ENCODE results near the gene ZBTB46.
"Not testable (repeated sequence)": the region's sequence is repeated elsewhere in the genome, so short reads cannot be mapped to it uniquely, and the experiment has no call there.

ZBTB46 gene

GRCh38 chr20:63733579-63734081 is 97.4 kb downstream of the ZBTB46 start:
- no peak for DNase-seq

GRCh38 chr20:63733117-63733516 is 97.9 kb downstream of the ZBTB46 start:
- DNase-seq = no peak

- no peak for DNase-seq
Measured at GRCh38 chr20:63732118-63733095, 98.7 kb downstream of the ZBTB46 start.

GRCh38 chr20:63731410-63731809 is 99.7 kb downstream of the ZBTB46 start:
- no peak for DNase-seq

GRCh38 chr20:63730189-63730733 is 100.8 kb downstream of the ZBTB46 start:
- DNase-seq = not testable (repeated sequence)

- DNase-seq = not testable (repeated sequence)
Measured at GRCh38 chr20:63722967-63723622, 108.0 kb downstream of the ZBTB46 start.

GRCh38 chr20:63718996-63719395 is 112.1 kb downstream of the ZBTB46 start:
- no peak for DNase-seq

GRCh38 chr20:63714858-63715257 is 116.2 kb downstream of the ZBTB46 start:
- no peak for DNase-seq

- DNase-seq = no peak
Measured at GRCh38 chr20:63712191-63712590, 118.9 kb downstream of the ZBTB46 start.

GRCh38 chr20:63711085-63711645 is 119.9 kb downstream of the ZBTB46 start:
- no peak for DNase-seq

GRCh38 chr20:63709149-63709527 is 121.9 kb downstream of the ZBTB46 start:
- DNase-seq = no peak

GRCh38 chr20:63708301-63709148 is 122.5 kb downstream of the ZBTB46 start:
- peak; percentile 30 for DNase-seq

- peak; percentile 91 for DNase-seq
Measured at GRCh38 chr20:63707558-63708300, 123.3 kb downstream of the ZBTB46 start, which contains the start of the genes ARFRP1 and ZGPAT. ARFRP1 (minus strand) TSS chr20:63707976; CDS start chr20:63707091, 885 bp downstream. ZGPAT (plus strand) TSS chr20:63708039; CDS start chr20:63708581, 542 bp downstream.

- DNase-seq = no peak
Measured at GRCh38 chr20:63706852-63707557, 124.1 kb downstream of the ZBTB46 start.

- no peak for DNase-seq
Measured at GRCh38 chr20:63706027-63706695, 124.9 kb downstream of the ZBTB46 start.

GRCh38 chr20:63705232-63706026 is 125.6 kb downstream of the ZBTB46 start:
- no peak for DNase-seq

- DNase-seq = no peak
Measured at GRCh38 chr20:63704749-63705117, 126.3 kb downstream of the ZBTB46 start.

GRCh38 chr20:63703976-63704748 is 126.9 kb downstream of the ZBTB46 start:
- DNase-seq = no peak

All from femur (tissue), 1 donor.